Suprapubic skin (tissue), 4 donors: ENCODE results near the gene EGLN3. TPM values are rescaled to one million over a fixed set of nuclear protein-coding genes. Genes with fewer than 3 reads are reported as not detected.

Experiments used
- DNase-seq, 2 donors: peaks; one replicate each; pipeline ENCODE4 v3.0.0-alpha.2; 2019; ENCODE audit warnings: low spot score in 2 of 2
- H3K27ac ChIP-seq: fragments of 200-600 bp; sonication (generic); one replicate; pipeline ENCODE4 v1.5.1; 2019
- H3K27me3 ChIP-seq: fragments of 200-600 bp; sonication (generic); one replicate; pipeline ENCODE4 v1.5.1; 2019
- H3K36me3 ChIP-seq: fragments of 200-600 bp; sonication (generic); one replicate; pipeline ENCODE4 v1.5.1; 2019
- H3K4me1 ChIP-seq: fragments of 200-600 bp; sonication (generic); one replicate; pipeline ENCODE4 v1.5.1; 2019
- H3K4me3 ChIP-seq: fragments of 200-600 bp; sonication (generic); one replicate; pipeline ENCODE4 v1.5.1; 2019; ENCODE audit warnings: mild to moderate bottlenecking
- H3K9me3 ChIP-seq: fragments of 200-600 bp; sonication (generic); one replicate; pipeline ENCODE4 v1.5.1; 2019
- EP300 ChIP-seq: sonication (generic); formaldehyde crosslinking; IDR thresholded peaks from one replicate; pipeline ENCODE4 v1.6.1; 2017; ENCODE audit warnings: antibody characterized with exemption
- POLR2A ChIP-seq, 2 donors: fragments of 450-650 bp; IDR thresholded peaks; one replicate each; pipeline ENCODE4 v1.6.1; 2017; ENCODE audit warnings: antibody characterized with exemption in 2 of 2, mild to moderate bottlenecking in 2 of 2, moderate library complexity in 2 of 2
- POLR2AphosphoS5 ChIP-seq, 3 donors: sonication (generic); formaldehyde crosslinking; IDR thresholded peaks; one replicate each; pipeline ENCODE4 v1.6.1; 2017; ENCODE audit warnings: antibody characterized with exemption in 3 of 3
- WGBS: methylation state at CpG from one replicate; pipeline ENCODE4 v1.1.5; 2018; 5-methylcytosine and 5-hydroxymethylcytosine counted together
- total RNA-seq, 4 donors: library from RNA; depleted of rRNA; stranded (reverse); fragments of >200 nt; gene quantifications; one replicate each; pipeline ENCODE4 v1.1.0, GENCODE V29; 2016
- TF ChIP-seq, protein P1 (sequence below), 2 donors: fragments of 200-600 bp in 1 of 2; fragments of 450-650 bp in 1 of 2; sonication (generic) in 1 of 2; IDR thresholded peaks; one replicate each; pipeline ENCODE4 v1.5.1; 2016 to 2019; ENCODE audit warnings: antibody characterized with exemption in 2 of 2, mild to moderate bottlenecking in 1 of 2, moderate library complexity in 1 of 2

EGLN3 gene
- total RNA-seq, 4 donors from 2014 or later: 37.8 to 203 (median 73.2) TPM

DNA sequence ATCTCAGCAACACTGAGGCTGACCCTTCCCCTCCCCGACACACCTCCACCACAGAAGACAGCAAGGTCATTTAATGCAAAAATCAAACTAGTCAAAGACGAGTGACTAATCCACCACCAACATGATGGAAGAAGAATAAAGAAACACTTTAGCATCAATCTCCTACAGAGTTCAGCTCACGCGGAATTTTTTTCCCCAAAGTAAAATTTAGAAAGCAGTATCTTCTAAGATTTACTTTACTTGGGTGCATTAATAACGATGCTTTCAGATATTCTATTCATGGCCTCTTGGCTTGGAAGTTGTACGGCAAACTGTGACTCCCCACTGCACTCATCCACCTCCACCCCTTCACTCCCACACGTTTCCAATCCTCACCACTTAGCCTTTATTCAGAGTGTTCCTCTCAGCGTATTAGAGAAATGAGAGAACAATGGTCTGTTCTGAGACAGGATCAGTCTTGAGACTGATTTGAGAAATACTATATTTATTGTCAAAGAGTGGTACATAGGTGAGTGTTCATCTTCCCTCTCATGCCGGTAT, 1.9 kb downstream of the EGLN3 start:
- no peaks in the 10 kb centered on the region for H3K36me3 ChIP-seq
- WGBS: 42% methylated on average over 9 of the region's 9 CpGs
- H3K4me1 ChIP-seq: peaks cover 30% of the 10 kb centered on the region
- no peak for DNase-seq
- H3K4me3 ChIP-seq: peak overlapping the region; percentile 77
- no peaks in the 10 kb centered on the region for H3K9me3 ChIP-seq
- TF ChIP-seq POLR2AphosphoS5 (IDR thresholded peaks at IDR 0.05) (no peak), EP300 (no peak), POLR2A (IDR thresholded peaks at IDR 0.05) (no peak)
- TF ChIP-seq, protein P1, sequence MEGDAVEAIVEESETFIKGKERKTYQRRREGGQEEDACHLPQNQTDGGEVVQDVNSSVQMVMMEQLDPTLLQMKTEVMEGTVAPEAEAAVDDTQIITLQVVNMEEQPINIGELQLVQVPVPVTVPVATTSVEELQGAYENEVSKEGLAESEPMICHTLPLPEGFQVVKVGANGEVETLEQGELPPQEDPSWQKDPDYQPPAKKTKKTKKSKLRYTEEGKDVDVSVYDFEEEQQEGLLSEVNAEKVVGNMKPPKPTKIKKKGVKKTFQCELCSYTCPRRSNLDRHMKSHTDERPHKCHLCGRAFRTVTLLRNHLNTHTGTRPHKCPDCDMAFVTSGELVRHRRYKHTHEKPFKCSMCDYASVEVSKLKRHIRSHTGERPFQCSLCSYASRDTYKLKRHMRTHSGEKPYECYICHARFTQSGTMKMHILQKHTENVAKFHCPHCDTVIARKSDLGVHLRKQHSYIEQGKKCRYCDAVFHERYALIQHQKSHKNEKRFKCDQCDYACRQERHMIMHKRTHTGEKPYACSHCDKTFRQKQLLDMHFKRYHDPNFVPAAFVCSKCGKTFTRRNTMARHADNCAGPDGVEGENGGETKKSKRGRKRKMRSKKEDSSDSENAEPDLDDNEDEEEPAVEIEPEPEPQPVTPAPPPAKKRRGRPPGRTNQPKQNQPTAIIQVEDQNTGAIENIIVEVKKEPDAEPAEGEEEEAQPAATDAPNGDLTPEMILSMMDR (IDR thresholded peaks at IDR 0.05): no peak
- H3K27me3 ChIP-seq: no peaks in the 10 kb centered on the region
- no peak overlapping the region for H3K27ac ChIP-seq

DNA sequence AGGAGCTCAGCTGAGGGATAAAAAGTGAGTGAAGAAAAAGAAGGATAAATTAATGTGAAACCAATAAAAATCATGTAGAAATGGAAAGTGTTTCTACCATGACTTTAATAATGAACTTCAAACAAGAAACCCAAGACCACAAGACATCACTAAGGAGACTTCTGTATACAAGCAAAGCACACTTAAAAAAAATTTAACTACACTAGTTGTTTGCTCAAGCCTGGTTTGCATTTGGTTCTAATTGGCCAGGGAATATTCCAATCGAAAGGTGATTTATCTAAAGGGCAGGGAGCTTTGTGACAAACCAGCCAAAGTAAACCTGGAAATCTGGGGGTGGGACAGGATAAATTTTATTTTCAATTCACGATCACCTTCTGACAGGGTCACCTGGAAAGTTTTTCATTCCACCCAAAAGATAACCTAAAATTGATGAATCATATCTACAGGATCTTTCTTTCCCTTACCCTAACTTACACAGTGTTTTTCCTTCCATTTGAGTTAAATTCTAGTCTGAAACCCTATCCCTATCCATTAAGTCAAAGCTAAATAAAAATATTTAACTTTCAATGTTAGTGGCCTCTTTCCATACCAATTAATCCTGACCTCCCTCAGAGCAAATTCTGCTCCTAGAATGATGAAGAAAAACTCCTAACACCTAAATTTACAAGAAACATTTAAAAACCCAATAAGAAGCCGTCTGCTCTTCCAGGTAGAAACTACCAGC, 2.6 kb downstream of the EGLN3 start:
- Histone ChIP-seq H3K4me1 (peaks cover 35% of the 10 kb centered on the region), H3K9me3 (no peaks in the 10 kb centered on the region), H3K36me3 (no peaks in the 10 kb centered on the region), H3K27me3 (no peaks in the 10 kb centered on the region), H3K27ac (no peak overlapping the region), H3K4me3 (peak overlapping the region; percentile 77)
- WGBS: 45% methylated on average over 3 of the region's 3 CpGs
- TF ChIP-seq, protein P1 (IDR thresholded peaks at IDR 0.05): no peak
- TF ChIP-seq POLR2A (IDR thresholded peaks at IDR 0.05): no peak
- DNase-seq: no peak

DNA sequence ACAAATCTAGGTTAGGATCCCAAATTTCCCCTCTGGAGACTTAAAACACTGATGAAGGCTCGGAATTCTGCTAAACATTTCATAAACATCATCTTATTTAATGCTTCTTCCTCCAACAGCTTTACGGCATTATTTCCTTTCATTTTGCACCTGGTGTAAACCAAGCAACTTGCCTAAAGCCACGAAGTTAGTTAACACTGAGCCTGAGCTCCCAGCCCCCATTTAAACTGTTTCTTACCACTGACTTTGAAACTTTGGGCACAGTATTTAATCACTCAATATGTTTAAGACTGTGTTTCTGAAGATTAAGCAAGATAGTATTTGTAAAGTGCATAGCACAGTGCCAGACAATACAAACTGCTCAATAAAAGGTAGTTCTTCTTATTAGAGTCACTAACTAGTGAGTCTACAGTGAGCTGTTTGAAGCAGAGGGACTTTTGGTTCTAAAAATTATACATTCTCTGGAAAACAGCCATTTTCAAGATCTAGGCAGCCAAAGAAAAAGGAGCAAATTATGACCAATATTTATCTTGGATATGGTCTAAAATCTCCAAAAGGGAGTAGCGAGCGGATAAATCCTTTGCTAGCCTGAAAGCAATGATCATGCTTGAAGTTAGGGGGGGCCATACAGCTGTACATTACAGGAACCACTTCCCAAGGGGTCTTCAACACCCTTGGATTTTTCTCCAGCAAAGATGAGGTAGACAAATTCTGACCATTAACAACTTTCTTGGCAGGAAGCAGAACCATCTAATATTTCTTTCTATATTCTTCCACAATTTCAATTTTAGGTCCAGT, 4.0 kb downstream of the EGLN3 start:
- no peaks in the 10 kb centered on the region for H3K9me3 ChIP-seq
- peak overlapping the region; percentile 10 for H3K4me3 ChIP-seq
- no peak for TF ChIP-seq POLR2A (IDR thresholded peaks at IDR 0.05)
- TF ChIP-seq EP300: no peak
- TF ChIP-seq, protein P1 (IDR thresholded peaks at IDR 0.05): no peak
- TF ChIP-seq POLR2AphosphoS5 (IDR thresholded peaks at IDR 0.05): no peak
- WGBS: 44% methylated on average over 5 of the region's 5 CpGs
- no peaks in the 10 kb centered on the region for H3K36me3 ChIP-seq
- H3K4me1 ChIP-seq: peaks cover 37% of the 10 kb centered on the region
- H3K27ac ChIP-seq: no peak overlapping the region
- no peak for DNase-seq
- no peaks in the 10 kb centered on the region for H3K27me3 ChIP-seq

DNA sequence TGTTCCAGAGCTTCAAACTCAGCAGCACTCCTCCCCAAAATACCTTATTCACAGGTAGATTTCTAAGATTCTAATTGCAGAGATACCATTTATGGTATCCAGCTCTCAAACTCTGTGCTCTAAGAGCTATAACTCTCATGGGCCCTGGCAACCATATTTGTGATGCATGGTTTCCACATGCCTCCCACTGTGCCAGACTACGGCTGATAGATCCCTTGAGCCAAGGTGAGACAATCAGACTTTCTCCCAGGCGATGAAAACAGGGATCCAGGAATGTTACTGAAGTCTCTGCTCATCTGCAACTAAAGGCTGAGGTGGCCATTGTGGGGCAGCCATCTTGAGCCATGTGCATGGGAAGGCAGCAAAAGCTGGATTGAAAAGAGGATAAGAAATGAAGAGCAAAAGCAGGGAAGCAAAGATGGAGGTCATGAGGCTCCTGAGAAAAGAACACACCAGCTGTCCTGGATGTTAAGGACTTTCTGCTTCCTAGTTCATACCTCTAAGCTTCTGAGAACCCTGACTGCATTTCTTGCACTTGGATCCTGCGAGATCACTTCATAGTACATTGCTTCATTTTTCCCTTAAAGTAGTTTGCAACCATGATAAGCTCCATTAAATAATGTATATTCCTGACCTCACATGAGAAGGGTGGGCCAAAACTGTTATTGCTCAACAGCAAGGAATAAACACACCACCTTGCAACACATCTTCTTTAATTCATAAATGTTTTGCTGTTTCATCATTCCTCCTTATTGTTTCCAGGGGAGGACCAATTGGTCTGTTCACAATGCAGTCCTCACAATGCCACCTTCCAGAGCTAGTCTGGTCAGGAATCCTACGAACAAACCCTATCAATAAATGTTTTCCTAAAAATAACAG, 5.4 kb downstream of the EGLN3 start:
- TF ChIP-seq, protein P1 (IDR thresholded peaks at IDR 0.05): no peak
- TF ChIP-seq EP300 (no peak), POLR2AphosphoS5 (IDR thresholded peaks at IDR 0.05) (no peak)
- Histone ChIP-seq H3K4me1 (peaks cover 41% of the 10 kb centered on the region), H3K27ac (no peak overlapping the region), H3K4me3 (no peak overlapping the region), H3K36me3 (no peaks in the 10 kb centered on the region), H3K9me3 (no peaks in the 10 kb centered on the region), H3K27me3 (no peaks in the 10 kb centered on the region)
- 62% methylated on average over 4 of the region's 4 CpGs for WGBS
- no peak for DNase-seq
